ENCODE results near the gene PAX3.

- TF ChIP-seq POLR2AphosphoS5 (IDR thresholded peaks at IDR 0.05; ENCODE audit: low read depth, low read length) (no peak), CTCF (IDR thresholded peaks at IDR 0.05 in 2 of 3, conservative IDR thresholded peaks at IDR 0.05 in 1 of 3; ENCODE audit: borderline replicate concordance in 1 of 3, insufficient read depth in 1 of 3, low read depth in 2 of 3, low read length in 2 of 3) (no peak), EZH2phosphoT487 (IDR thresholded peaks at IDR 0.05; ENCODE audit: borderline replicate concordance) (no peak; the same call in 1 of the 2 replicates), SP1 (IDR thresholded peaks at IDR 0.05; ENCODE audit: low read depth) (no peak), ZFX (IDR thresholded peaks at IDR 0.05) (no peak), CBX3 (IDR thresholded peaks at IDR 0.05; ENCODE audit: low read depth) (no peak), YY1 (IDR thresholded peaks at IDR 0.05; ENCODE audit: extremely low read depth, insufficient replicate concordance, low read depth, low read length) (no peak)
These were observed 58.7 kb downstream of the PAX3 start for GRCh38 chr2:222239945-222240675.
